Ectodermal cell (in vitro differentiated cells): Measurements from ENCODE around the gene OSBPL9.

ENCODE experiments used
- H3K27ac ChIP-seq: 2 replicates; pipeline ENCODE4 v1.7.0; 2013; ENCODE audit warnings: mild to moderate bottlenecking, low read depth, low read length; ENCODE audit not compliant: insufficient read depth, poor library complexity, severe bottlenecking
- H3K27me3 ChIP-seq: 2 replicates; pipeline ENCODE4 v1.7.0; 2013; ENCODE audit warnings: mild to moderate bottlenecking, low read length; ENCODE audit not compliant: insufficient read depth, control insufficient read depth, poor library complexity, severe bottlenecking
- H3K36me3 ChIP-seq: one replicate; pipeline ENCODE4 v1.7.0; 2013; ENCODE audit warnings: low read length; ENCODE audit not compliant: control insufficient read depth, insufficient read depth
- H3K4me1 ChIP-seq: one replicate; pipeline ENCODE4 v1.7.0; 2013; ENCODE audit warnings: low read length; ENCODE audit not compliant: control insufficient read depth, insufficient read depth
- H3K4me3 ChIP-seq: 2 replicates; pipeline ENCODE4 v1.7.0; 2013; ENCODE audit warnings: low read depth, low read length, control low read depth; ENCODE audit not compliant: insufficient read depth
- H3K9me3 ChIP-seq: 2 replicates; pipeline ENCODE4 v1.7.0; 2013; ENCODE audit warnings: mild to moderate bottlenecking, low read length, moderate library complexity; ENCODE audit not compliant: control insufficient read depth
- WGBS, 2 experiments: methylation state at CpG; one replicate each; pipeline ENCODE4 v1.1.7; 2013; ENCODE audit warnings: missing lambda C conversion rate in 2 of 2; 5-methylcytosine and 5-hydroxymethylcytosine counted together

OSBPL9 gene

GRCh38 chr1:51716746-51717145 lies 99.9 kb downstream of the OSBPL9 start:
- Histone ChIP-seq H3K27me3 (no peaks in the 10 kb centered on the region), H3K4me3 (no peak overlapping the region), H3K36me3 (no peaks in the 10 kb centered on the region), H3K4me1 (no peaks in the 10 kb centered on the region), H3K27ac (no peak overlapping the region), H3K9me3 (no peaks in the 10 kb centered on the region)
- 86 to 87% methylated on average over 3 of the region's 3 CpGs for WGBS, 2 experiments

DNA sequence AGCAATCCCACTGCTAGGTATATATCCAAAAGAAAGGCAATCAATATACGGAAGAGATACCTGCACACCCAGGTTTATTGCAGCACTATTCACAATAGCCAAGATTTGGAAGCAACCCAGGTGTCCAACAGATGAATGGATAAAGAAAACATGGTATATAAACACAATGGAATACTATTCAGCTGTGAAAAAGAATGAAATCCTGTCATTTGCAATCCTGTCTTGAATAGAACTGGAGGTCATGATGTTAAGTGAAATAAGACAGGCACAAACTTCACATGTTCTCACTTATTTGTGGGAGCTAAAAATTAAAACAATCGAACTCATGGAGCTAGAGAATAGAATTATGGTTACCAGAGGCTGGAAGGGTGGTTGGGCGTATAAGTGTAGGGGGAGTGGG lies 101.0 kb downstream of the OSBPL9 start:
- no peaks in the 10 kb centered on the region for H3K4me1 ChIP-seq
- WGBS, 2 experiments, result 87 to 93% methylated on average over 3 of the region's 3 CpGs
- no peak overlapping the region for H3K27ac ChIP-seq
- no peak overlapping the region for H3K4me3 ChIP-seq
- H3K27me3 ChIP-seq, result no peaks in the 10 kb centered on the region
- no peaks in the 10 kb centered on the region for H3K9me3 ChIP-seq
- no peaks in the 10 kb centered on the region for H3K36me3 ChIP-seq

- 83 to 84% methylated on average over 2 of the region's 2 CpGs for WGBS, 2 experiments
These were observed 102.3 kb downstream of the OSBPL9 start for GRCh38 chr1:51719146-51719545.

DNA sequence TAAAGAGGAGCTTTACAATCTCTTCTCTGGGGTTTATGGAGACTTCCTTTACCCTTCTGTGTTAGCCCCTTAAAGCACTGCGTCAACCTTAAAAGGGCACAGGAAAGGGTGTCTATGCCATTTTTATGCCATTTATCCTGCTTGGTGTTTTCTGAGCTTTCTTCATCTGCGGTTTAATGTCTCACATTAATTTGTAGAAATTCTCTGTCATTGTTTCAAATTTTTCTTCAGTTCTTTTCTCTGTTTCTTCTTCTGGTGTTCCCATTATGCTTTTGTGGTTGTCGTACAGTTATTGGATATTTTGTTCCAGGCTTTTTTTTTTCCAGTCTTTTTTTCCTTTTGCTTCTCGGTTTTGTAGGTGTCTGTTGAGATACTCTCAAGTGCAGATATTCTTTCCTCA lies 107.9 kb downstream of the OSBPL9 start:
- 90 to 91% methylated on average over 2 to 4 of the region's 4 CpGs for WGBS, 2 experiments
- H3K9me3 ChIP-seq, result no peaks in the 10 kb centered on the region
- H3K4me1 ChIP-seq, result no peaks in the 10 kb centered on the region
- H3K36me3 ChIP-seq, result no peaks in the 10 kb centered on the region
- no peak overlapping the region for H3K27ac ChIP-seq
- no peaks in the 10 kb centered on the region for H3K27me3 ChIP-seq
- H3K4me3 ChIP-seq, result no peak overlapping the region

More at GRCh38 chr1:51719146-51719545, 102.3 kb downstream of the OSBPL9 start:
- Histone ChIP-seq H3K9me3 (no peaks in the 10 kb centered on the region), H3K4me1 (no peaks in the 10 kb centered on the region), H3K36me3 (no peaks in the 10 kb centered on the region), H3K27me3 (no peaks in the 10 kb centered on the region), H3K27ac (no peak overlapping the region), H3K4me3 (no peak overlapping the region)

GRCh38 chr1:51726051-51726450 lies 109.2 kb downstream of the OSBPL9 start:
- no peak overlapping the region for H3K27ac ChIP-seq
- H3K4me1 ChIP-seq, result no peaks in the 10 kb centered on the region
- H3K27me3 ChIP-seq, result no peaks in the 10 kb centered on the region
- no peaks in the 10 kb centered on the region for H3K9me3 ChIP-seq
- H3K4me3 ChIP-seq, result no peak overlapping the region
- H3K36me3 ChIP-seq, result no peaks in the 10 kb centered on the region

DNA sequence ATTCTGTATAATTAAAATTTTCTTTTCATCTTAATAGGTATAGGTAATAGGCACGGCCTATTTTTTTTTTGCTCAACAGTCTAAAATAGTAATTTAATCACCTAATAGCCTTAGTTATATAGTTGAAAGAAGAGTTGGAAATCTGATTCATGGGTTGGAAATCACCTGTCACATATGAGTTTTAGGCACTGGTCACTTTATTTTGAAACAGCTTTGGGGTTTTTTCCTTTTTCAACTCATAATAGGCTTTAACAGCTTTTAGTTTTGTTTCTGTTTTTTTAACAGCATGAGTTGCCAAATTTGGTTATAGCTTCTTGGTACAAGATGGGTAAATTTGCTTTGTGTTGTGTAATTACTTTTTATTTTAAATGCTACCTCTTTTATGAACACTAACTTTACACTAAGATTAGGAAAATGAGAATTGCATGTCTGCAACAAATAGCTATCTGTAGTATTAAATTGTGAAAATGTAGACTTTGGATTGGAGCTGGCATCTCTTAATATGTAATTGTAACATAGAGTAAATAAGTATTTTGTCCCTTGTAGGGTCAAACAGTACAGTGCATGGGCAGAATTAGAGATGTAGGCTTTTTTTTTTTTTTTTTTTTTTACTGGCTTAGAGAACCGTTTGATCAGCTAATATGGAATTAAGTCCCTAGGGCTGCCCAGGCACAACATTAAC lies 109.8 kb downstream of the OSBPL9 start:
- 100% methylated on average over 1 of the region's 2 CpGs; no CpG with 5 or more reads in 1 of the 2 experiments for WGBS, 2 experiments
- no peak overlapping the region for H3K27ac ChIP-seq
- no peaks in the 10 kb centered on the region for H3K4me1 ChIP-seq

GRCh38 chr1:51727366-51727765 lies 110.5 kb downstream of the OSBPL9 start:
- Histone ChIP-seq H3K4me1 (no peaks in the 10 kb centered on the region), H3K27ac (no peak overlapping the region), H3K36me3 (no peaks in the 10 kb centered on the region), H3K9me3 (no peaks in the 10 kb centered on the region), H3K4me3 (no peak overlapping the region), H3K27me3 (no peaks in the 10 kb centered on the region)
- WGBS, 2 experiments, result 91 to 100% methylated on average over 1 to 2 of the region's 4 CpGs

More for the DNA sequence above, 109.8 kb downstream of the OSBPL9 start:
- Histone ChIP-seq H3K4me3 (no peak overlapping the region), H3K36me3 (no peaks in the 10 kb centered on the region), H3K27me3 (no peaks in the 10 kb centered on the region), H3K9me3 (no peaks in the 10 kb centered on the region)

DNA sequence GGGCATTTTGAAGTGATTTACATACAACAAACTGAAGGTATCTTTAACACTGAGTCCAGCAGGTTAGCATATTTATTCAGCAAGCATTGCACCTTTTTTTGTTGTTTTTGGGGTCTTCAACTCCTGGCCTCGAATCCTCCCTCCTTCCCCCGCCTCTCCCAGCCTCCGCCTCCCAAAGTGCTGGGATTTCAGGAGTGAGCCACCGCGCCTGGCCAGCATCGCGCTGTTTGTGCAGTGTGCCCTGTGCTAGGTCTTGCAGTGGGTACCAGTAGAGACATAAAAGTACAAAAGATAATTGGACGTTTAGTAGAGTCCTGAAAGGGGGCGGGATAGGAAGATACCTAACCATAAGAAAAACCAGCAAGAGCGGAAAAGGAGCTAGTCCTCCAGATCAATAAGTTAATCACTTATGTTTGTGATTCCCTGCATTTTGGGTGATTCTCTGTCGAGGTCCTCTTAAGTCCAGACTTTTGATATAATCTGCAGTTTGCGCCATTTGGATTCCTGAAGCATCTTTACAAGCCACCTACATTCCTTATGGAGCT lies 111.8 kb downstream of the OSBPL9 start:
- no peaks in the 10 kb centered on the region for H3K9me3 ChIP-seq
- H3K4me1 ChIP-seq, result no peaks in the 10 kb centered on the region
- H3K4me3 ChIP-seq, result peak overlapping the region; percentile 76
- H3K27ac ChIP-seq, result no peak overlapping the region
- WGBS, 2 experiments, result 28 to 34% methylated on average over 12 of the region's 12 CpGs
- H3K36me3 ChIP-seq, result no peaks in the 10 kb centered on the region
- H3K27me3 ChIP-seq, result no peaks in the 10 kb centered on the region

- no peaks in the 10 kb centered on the region for H3K4me1 ChIP-seq
- no peak overlapping the region for H3K27ac ChIP-seq
- 0% methylated on average over 53 of the region's 53 CpGs for WGBS, 2 experiments
These were observed 112.4 kb downstream of the OSBPL9 start for GRCh38 chr1:51729156-51729823.

GRCh38 chr1:51729824-51730301 lies 113.0 kb downstream of the OSBPL9 start:
- Histone ChIP-seq H3K27ac (no peak overlapping the region), H3K27me3 (no peaks in the 10 kb centered on the region), H3K4me3 (peak overlapping the region; percentile 76), H3K9me3 (no peaks in the 10 kb centered on the region), H3K4me1 (no peaks in the 10 kb centered on the region), H3K36me3 (no peaks in the 10 kb centered on the region)
- WGBS, 2 experiments, result 0 to 1% methylated on average over 28 of the region's 28 CpGs

More at GRCh38 chr1:51729156-51729823, 112.4 kb downstream of the OSBPL9 start:
- no peaks in the 10 kb centered on the region for H3K27me3 ChIP-seq
- no peaks in the 10 kb centered on the region for H3K36me3 ChIP-seq
- H3K9me3 ChIP-seq, result no peaks in the 10 kb centered on the region
- peak overlapping the region; percentile 76 for H3K4me3 ChIP-seq
